ENCODE data around the gene MAT2A.

- no peak for TF ChIP-seq CTCF (IDR thresholded peaks at IDR 0.05)
- no peak for TF ChIP-seq POLR2AphosphoS5 (IDR thresholded peaks at IDR 0.05)
- TF ChIP-seq POLR2A (IDR thresholded peaks at IDR 0.05) = no peak
Observed at GRCh38 chr2:85579266-85579935, 40.4 kb downstream of the MAT2A start.

Measured in suprapubic skin (tissue), 4 donors.